K562 (cell line): ENCODE data around the gene TLE3. TPM values are rescaled to one million over a fixed set of nuclear protein-coding genes. Genes with fewer than 3 reads are reported as not detected.

Experiments used
- ATAC-seq: fragments of 200-7000 bp; cut with Tn5 transposase; 3 replicates; pipeline ENCODE4 v1.9.1; 2020; ENCODE audit warnings: moderate library complexity
- BruUV-seq: library from RNA; stranded (reverse); fragments of 400-500 nt; replicated peaks from 2 replicates; lab custom pipeline; 2021; lab: Mats Ljungman, UMichigan
- CTCF ChIA-PET: fragments of 300-600 bp; formaldehyde crosslinking; extraction: SDS; loops from one replicate; lab custom pipeline; 2021; ENCODE audit warnings: low intra/inter-chr PET ratio; lab: Yijun Ruan, JAX
- POLR2A ChIA-PET: fragments of 300-600, 350-650 bp; sonication (Branson Sonifier 250); formaldehyde crosslinking; extraction: SDS; loops from one replicate; lab custom pipeline; 2021; ENCODE audit warnings: antibody characterized with exemption, inconsistent platforms; lab: Yijun Ruan, JAX
- DNase-seq, 4 experiments: peaks; one replicate each; pipeline versions ENCODE4 v3.0.0 to v3.0.0-alpha.2; 2011 to 2018; ENCODE audit warnings: low spot score in 3 of 4, mixed read lengths in 3 of 4; ENCODE audit errors: extremely low read depth in 1 of 4
- FAIRE-seq: peaks from 2 replicates; lab custom pipeline; 2011; peaks lifted over from hg19 to GRCh38; lab: Jason Lieb, UNC
- H2AFZ ChIP-seq: 2 replicates; pipeline ENCODE4 v1.6.0; 2011; ENCODE audit warnings: low read depth, low read length, control low read depth, inconsistent platforms
- H3K27ac ChIP-seq: fragments of 200-600 bp; 3 replicates; pipeline ENCODE4 v1.8.0; 2011; ENCODE audit warnings: low read depth, mild to moderate bottlenecking, control low read depth, inconsistent platforms, low read length, moderate library complexity, mixed read lengths; ENCODE audit errors: extremely low read depth
- H3K27me3 ChIP-seq, 2 experiments: fragments of 300-600 bp in 1 of 2; 2 replicates in 1 of 2; 3 replicates in 1 of 2; pipeline versions ENCODE4 v1.6.0 to v1.8.0; 2011; ENCODE audit warnings: inconsistent platforms in 2 of 2, low read length in 2 of 2, mild to moderate bottlenecking in 1 of 2, mixed read lengths in 1 of 2, moderate library complexity in 1 of 2; ENCODE audit not compliant: control insufficient read depth in 2 of 2, insufficient read depth in 2 of 2
- H3K36me3 ChIP-seq: fragments of 300-600 bp; 3 replicates; pipeline ENCODE4 v1.8.0; 2011; ENCODE audit warnings: mild to moderate bottlenecking, low read length, inconsistent platforms; ENCODE audit not compliant: control insufficient read depth, insufficient read depth
- H3K4me1 ChIP-seq, 2 experiments: fragments of 200-600 bp in 1 of 2; replicated peaks in 1 of 2; 2 replicates in 1 of 2; 3 replicates in 1 of 2; pipeline versions ENCODE4 v1.5.1 to v1.8.0; 2011; ENCODE audit warnings: inconsistent platforms in 2 of 2, low read length in 2 of 2, mild to moderate bottlenecking in 1 of 2, mixed read lengths in 1 of 2, moderate library complexity in 1 of 2; ENCODE audit not compliant: control insufficient read depth in 2 of 2, insufficient read depth in 2 of 2
- H3K4me2 ChIP-seq: 2 replicates; pipeline ENCODE4 v1.6.1; 2011; ENCODE audit warnings: low read length, control low read depth, inconsistent platforms, mixed read lengths; ENCODE audit not compliant: insufficient read depth
- H3K4me3 ChIP-seq: fragments of 200-600 bp; sonication (generic), shearing (Covaris generic); 2 replicates; pipeline ENCODE4 v1.5.1; 2016; ENCODE audit warnings: control low read depth, inconsistent platforms
- H3K79me2 ChIP-seq: fragments of 200-600 bp; 3 replicates; pipeline ENCODE4 v1.8.0; 2011; ENCODE audit warnings: low read length, inconsistent platforms; ENCODE audit not compliant: control insufficient read depth, insufficient read depth
- H3K9ac ChIP-seq, 2 experiments: 2 replicates each; pipeline versions ENCODE4 v1.6.0 to v1.6.1; 2011; ENCODE audit warnings: low read depth in 2 of 2, low read length in 2 of 2, control low read depth in 1 of 2, inconsistent platforms in 1 of 2, mild to moderate bottlenecking in 1 of 2, mixed read lengths in 1 of 2; ENCODE audit not compliant: insufficient read depth in 1 of 2
- H3K9me1 ChIP-seq: one replicate; pipeline ENCODE4 v1.6.0; 2011; ENCODE audit warnings: inconsistent platforms, mild to moderate bottlenecking, low read length, moderate library complexity; ENCODE audit not compliant: control insufficient read depth, insufficient read depth
- H3K9me3 ChIP-seq: replicated peaks from 2 replicates; pipeline ENCODE4 v1.5.1; 2011; ENCODE audit warnings: low read depth, low read length, inconsistent platforms; ENCODE audit not compliant: control insufficient read depth, insufficient read depth
- H4K20me1 ChIP-seq: replicated peaks from 2 replicates; pipeline ENCODE4 v1.6.1; 2011; ENCODE audit warnings: low read length, inconsistent platforms, mixed read lengths; ENCODE audit not compliant: control insufficient read depth, insufficient read depth
- CBX5 ChIP-seq: IDR thresholded peaks from 2 replicates; pipeline ENCODE4 v1.6.1; 2014; ENCODE audit warnings: low read depth, borderline replicate concordance
- HMGN3 ChIP-seq: IDR thresholded peaks from 2 replicates; pipeline ENCODE4 v1.6.1; 2011; ENCODE audit warnings: borderline replicate concordance, low read depth, mild to moderate bottlenecking, mixed read lengths, low read length; ENCODE audit not compliant: insufficient read length; ENCODE audit errors: extremely low read depth
- PREB ChIP-seq: sonication (generic); formaldehyde crosslinking; IDR thresholded peaks from 2 replicates; pipeline ENCODE4 v1.8.1; 2023; ENCODE audit warnings: mild to moderate bottlenecking, missing genetic modification reagents
- PTTG1 ChIP-seq: fragments of 450-650 bp; IDR thresholded peaks from 2 replicates; pipeline ENCODE4 v1.6.1; 2016; ENCODE audit warnings: low read depth, mild to moderate bottlenecking, missing genetic modification characterization, missing compliant biosample characterization
- TAF15 ChIP-seq: fragments of 200-400 bp; formaldehyde crosslinking; IDR thresholded peaks from 2 replicates; pipeline ENCODE4 v1.6.1; 2017; ENCODE audit warnings: mild to moderate bottlenecking, low read depth, low read length, moderate library complexity
- YY1 ChIP-seq, 3 experiments: IDR thresholded peaks; 2 replicates each; pipeline ENCODE4 v1.6.1; 2011; ENCODE audit warnings: low read length in 2 of 3, mild to moderate bottlenecking in 2 of 3, moderate library complexity in 2 of 3, borderline replicate concordance in 1 of 3, control low read depth in 1 of 3, low read depth in 1 of 3; ENCODE audit not compliant: insufficient read depth in 3 of 3, insufficient replicate concordance in 2 of 3, control insufficient read depth in 1 of 3, insufficient read length in 1 of 3; ENCODE audit errors: extremely low read depth in 1 of 3
- ZFX ChIP-seq: sonication (generic); formaldehyde crosslinking; IDR thresholded peaks from 2 replicates; pipeline ENCODE4 v1.8.0; 2022; ENCODE audit warnings: mild to moderate bottlenecking, missing genetic modification reagents, moderate library complexity
- WGBS: fragments of 100-300 bp; shearing (Covaris generic); methylation state at CpG from one replicate; pipeline ENCODE4 v1.1.6; 2016; ENCODE audit warnings: low coverage, mixed read lengths; ENCODE audit not compliant: insufficient coverage; ENCODE audit errors: missing lambda C conversion rate; 5-methylcytosine and 5-hydroxymethylcytosine counted together
- in situ Hi-C: fragments of 300-500 bp; cut with MboI; formaldehyde crosslinking; loops from 4 replicates; pipeline ENCODE4 v1.15.0; 2018; ENCODE audit warnings: inconsistent platforms, mixed read lengths
- intact Hi-C: fragments of 100-400 bp; cut with micrococcal nuclease; formaldehyde crosslinking; loops from 2 replicates; pipeline ENCODE4 v1.14.2; 2022
- polyA plus RNA-seq, 8 experiments: library from polyadenylated mRNA; depleted of rRNA in 4 of 8; stranded (reverse) in 5 of 8; unstranded in 3 of 8; fragments of >200 nt; fragmentation: Nextera tagmentation in 2 of 8; fragmentation: Illumina TruSeq in 1 of 8; extraction: Ambion mirVana in 2 of 8; extraction: Trizol in 1 of 8; gene quantifications; 2 replicates each; pipeline versions ENCODE4 v1.2.1 to v1.2.3, GENCODE V29; 2011 to 2014; ENCODE audit warnings: inconsistent platforms in 1 of 8, missing spikeins in 1 of 8
- total RNA-seq, 7 experiments: library from RNA; depleted of rRNA in 6 of 7; stranded (reverse); fragments of >200 nt in 6 of 7; fragmentation: Illumina TruSeq in 2 of 7; extraction: Trizol in 2 of 7; gene quantifications; 2 replicates each; pipeline versions ENCODE4 v1.2.1 to v1.2.3, GENCODE V29; 2011 to 2021; ENCODE audit warnings: low replicate concordance in 1 of 7
- TF ChIP-seq, protein P1 (sequence below): sonication (generic); formaldehyde crosslinking; IDR thresholded peaks from 2 replicates; pipeline ENCODE4 v1.8.0; 2022; ENCODE audit warnings: missing genetic modification reagents, mild to moderate bottlenecking, borderline replicate concordance
- TF ChIP-seq, protein P2 (sequence below): fragments of 450-650 bp; IDR thresholded peaks from 2 replicates; pipeline ENCODE4 v1.6.1; 2016; ENCODE audit warnings: mild to moderate bottlenecking

TLE3 gene
- total and polyA plus RNA-seq, 9 of the 15 experiments (the other 6 are each of a cell fraction or from before 2014, with no cell fraction given) = 1.5 to 84.2 (median 14.1) TPM

- no peak overlapping the region for H3K4me3 ChIP-seq
- no peak overlapping the region for H3K4me2 ChIP-seq
- no peak for DNase-seq
- in situ Hi-C loops = no loop called here
- H3K9me1 ChIP-seq = peaks cover 4% of the 10 kb centered on the region
- H3K27ac ChIP-seq = no peak overlapping the region
- no peak for ATAC-seq
- ChIA-PET POLR2A (interaction anchor here (1.3 to 1.8 kb wide), 2 partner anchors 14 to 15 kb away, joined by 4 to 9 read pairs; no protein-coding TSS in a partner anchor), CTCF (no interaction called here)
- TF ChIP-seq YY1 (IDR thresholded peaks at IDR 0.05; ENCODE audit: borderline replicate concordance in 1 of 3, control insufficient read depth in 1 of 3, extremely low read depth in 1 of 3, insufficient read depth in 3 of 3, insufficient read length in 1 of 3, insufficient replicate concordance in 2 of 3, low read depth in 1 of 3, low read length in 2 of 3) = no peak
- TF ChIP-seq, protein P1, sequence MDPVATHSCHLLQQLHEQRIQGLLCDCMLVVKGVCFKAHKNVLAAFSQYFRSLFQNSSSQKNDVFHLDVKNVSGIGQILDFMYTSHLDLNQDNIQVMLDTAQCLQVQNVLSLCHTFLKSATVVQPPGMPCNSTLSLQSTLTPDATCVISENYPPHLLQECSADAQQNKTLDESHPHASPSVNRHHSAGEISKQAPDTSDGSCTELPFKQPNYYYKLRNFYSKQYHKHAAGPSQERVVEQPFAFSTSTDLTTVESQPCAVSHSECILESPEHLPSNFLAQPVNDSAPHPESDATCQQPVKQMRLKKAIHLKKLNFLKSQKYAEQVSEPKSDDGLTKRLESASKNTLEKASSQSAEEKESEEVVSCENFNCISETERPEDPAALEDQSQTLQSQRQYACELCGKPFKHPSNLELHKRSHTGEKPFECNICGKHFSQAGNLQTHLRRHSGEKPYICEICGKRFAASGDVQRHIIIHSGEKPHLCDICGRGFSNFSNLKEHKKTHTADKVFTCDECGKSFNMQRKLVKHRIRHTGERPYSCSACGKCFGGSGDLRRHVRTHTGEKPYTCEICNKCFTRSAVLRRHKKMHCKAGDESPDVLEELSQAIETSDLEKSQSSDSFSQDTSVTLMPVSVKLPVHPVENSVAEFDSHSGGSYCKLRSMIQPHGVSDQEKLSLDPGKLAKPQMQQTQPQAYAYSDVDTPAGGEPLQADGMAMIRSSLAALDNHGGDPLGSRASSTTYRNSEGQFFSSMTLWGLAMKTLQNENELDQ (CRISPR knock-in tag) = no peak
- TF ChIP-seq PTTG1 (tag) = no peak
- no peak for TF ChIP-seq ZFX (CRISPR knock-in tag)
- TF ChIP-seq TAF15 = no peak
- no peak for TF ChIP-seq HMGN3
- TF ChIP-seq, protein P2, sequence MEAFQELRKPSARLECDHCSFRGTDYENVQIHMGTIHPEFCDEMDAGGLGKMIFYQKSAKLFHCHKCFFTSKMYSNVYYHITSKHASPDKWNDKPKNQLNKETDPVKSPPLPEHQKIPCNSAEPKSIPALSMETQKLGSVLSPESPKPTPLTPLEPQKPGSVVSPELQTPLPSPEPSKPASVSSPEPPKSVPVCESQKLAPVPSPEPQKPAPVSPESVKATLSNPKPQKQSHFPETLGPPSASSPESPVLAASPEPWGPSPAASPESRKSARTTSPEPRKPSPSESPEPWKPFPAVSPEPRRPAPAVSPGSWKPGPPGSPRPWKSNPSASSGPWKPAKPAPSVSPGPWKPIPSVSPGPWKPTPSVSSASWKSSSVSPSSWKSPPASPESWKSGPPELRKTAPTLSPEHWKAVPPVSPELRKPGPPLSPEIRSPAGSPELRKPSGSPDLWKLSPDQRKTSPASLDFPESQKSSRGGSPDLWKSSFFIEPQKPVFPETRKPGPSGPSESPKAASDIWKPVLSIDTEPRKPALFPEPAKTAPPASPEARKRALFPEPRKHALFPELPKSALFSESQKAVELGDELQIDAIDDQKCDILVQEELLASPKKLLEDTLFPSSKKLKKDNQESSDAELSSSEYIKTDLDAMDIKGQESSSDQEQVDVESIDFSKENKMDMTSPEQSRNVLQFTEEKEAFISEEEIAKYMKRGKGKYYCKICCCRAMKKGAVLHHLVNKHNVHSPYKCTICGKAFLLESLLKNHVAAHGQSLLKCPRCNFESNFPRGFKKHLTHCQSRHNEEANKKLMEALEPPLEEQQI = no peak
- TF ChIP-seq PREB = no peak
- no peak for TF ChIP-seq CBX5
- intact Hi-C loops = no loop called here
- no peaks in the 10 kb centered on the region for H3K9me3 ChIP-seq
- FAIRE-seq = no peak
- no peaks in the 10 kb centered on the region for H3K79me2 ChIP-seq
- BruUV-seq = no TSS peak
- WGBS = 92% methylated on average over 7 of the region's 9 CpGs
- peaks cover 0 to 3% of the 10 kb centered on the region in 2 experiments; a peak in 1 of 5 replicates for H3K4me1 ChIP-seq
- no peak overlapping the region for H3K9ac ChIP-seq
- H3K27me3 ChIP-seq = no peaks in the 10 kb centered on the region
- H3K36me3 ChIP-seq = peaks cover 48% of the 10 kb centered on the region; the same call in 2 of the 3 replicates
- H2AFZ ChIP-seq = no peak overlapping the region
- H4K20me1 ChIP-seq = no peaks in the 10 kb centered on the region
Observed at GRCh38 chr15:70048198-70048565, 49.5 kb downstream of the TLE3 start.
